HCT116 (cell line): Measurements from ENCODE around the gene FKBP10. TPM values are rescaled to one million over a fixed set of nuclear protein-coding genes. Genes with fewer than 3 reads are reported as not detected.
A peak's percentile ranks its signal among the peaks of the same experiment; 100 is the strongest.

Experiments used
- ATAC-seq: fragments of 200-7000 bp; cut with Tn5 transposase; 2 replicates; pipeline ENCODE4 v1.9.1; 2020; ENCODE audit warnings: mild to moderate bottlenecking, moderate library complexity
- BruUV-seq: library from RNA; stranded (reverse); fragments of 400-500 nt; replicated peaks from 2 replicates; lab custom pipeline; 2021; lab: Mats Ljungman, UMichigan
- CTCF ChIA-PET: fragments of 300-600 bp; sonication (Branson Sonifier 250); formaldehyde crosslinking; loops from one replicate; lab custom pipeline; 2021; ENCODE audit warnings: antibody characterized with exemption; lab: Charles Lee
- POLR2A ChIA-PET: fragments of 300-600, 350-600 bp; sonication (Branson Sonifier 250); formaldehyde crosslinking; loops from one replicate; lab custom pipeline; 2021; ENCODE audit warnings: antibody characterized with exemption; lab: Charles Lee
- RAD21 ChIA-PET, 2 experiments: fragments of 300-600 bp; sonication (Branson Sonifier 250); formaldehyde crosslinking; loops; one replicate each; lab custom pipeline; 2023; ENCODE audit warnings: low total read pairs in 2 of 2; ENCODE audit not compliant: uncharacterized antibody in 2 of 2, unreplicated experiment in 2 of 2, low non-redundant PET in 1 of 2; lab: Charles Lee
- DNase-seq: peaks from one replicate; pipeline ENCODE4 v3.0.0-alpha.2; 2010; ENCODE audit warnings: low read depth, low spot score
- H2AFZ ChIP-seq: fragments of 200-600 bp; shearing (Covaris generic), sonication (generic); 2 replicates; pipeline ENCODE4 v1.6.1; 2017; ENCODE audit warnings: low read depth, mixed run types, mixed read lengths, antibody characterized with exemption, low read length; ENCODE audit not compliant: poor library complexity, severe bottlenecking
- H3K27ac ChIP-seq: 2 replicates; pipeline ENCODE4 v1.5.1; 2012; ENCODE audit warnings: low read depth, low read length
- H3K27me3 ChIP-seq: fragments of 200-600 bp; sonication (generic); 2 replicates; pipeline ENCODE4 v1.6.1; 2016; ENCODE audit warnings: mixed run types, low read length, mixed read lengths; ENCODE audit not compliant: insufficient read depth
- H3K36me3 ChIP-seq, 2 experiments: fragments of 200-500 bp in 1 of 2; fragments of 200-600 bp in 1 of 2; sonication (Bioruptor generic) in 1 of 2; sonication (generic) in 1 of 2; 2 replicates each; pipeline versions ENCODE4 v1.5.1 to v1.6.1; 2014 to 2016; ENCODE audit warnings: low read length in 2 of 2, inconsistent platforms in 1 of 2, mixed read lengths in 1 of 2, mixed run types in 1 of 2; ENCODE audit not compliant: insufficient read depth in 2 of 2, control insufficient read depth in 1 of 2
- H3K4me1 ChIP-seq, 2 experiments: fragments of 200-600 bp in 1 of 2; sonication (generic) in 1 of 2; 2 replicates each; pipeline versions ENCODE4 v1.5.1 to v1.6.1; 2012 to 2017; ENCODE audit warnings: low read length in 2 of 2, inconsistent platforms in 1 of 2, mild to moderate bottlenecking in 1 of 2, mixed read lengths in 1 of 2, mixed run types in 1 of 2, moderate library complexity in 1 of 2; ENCODE audit not compliant: insufficient read depth in 2 of 2, control insufficient read depth in 1 of 2
- H3K4me2 ChIP-seq: fragments of 200-600 bp; sonication (generic); 2 replicates; pipeline ENCODE4 v1.6.1; 2017; ENCODE audit warnings: mixed run types, low read length, mixed read lengths
- H3K4me3 ChIP-seq, 2 experiments: fragments of 200-600 bp in 1 of 2; sonication (generic) in 1 of 2; replicated peaks in 1 of 2; 2 replicates each; pipeline ENCODE4 v1.5.1; 2011 to 2016; ENCODE audit warnings: low read length in 2 of 2, control low read depth in 1 of 2, low read depth in 1 of 2, mild to moderate bottlenecking in 1 of 2, mixed read lengths in 1 of 2, mixed run types in 1 of 2
- H3K79me2 ChIP-seq: fragments of 200-600 bp; sonication (generic); 2 replicates; pipeline ENCODE4 v1.6.1; 2017; ENCODE audit warnings: mild to moderate bottlenecking, mixed run types, low read length, moderate library complexity, mixed read lengths; ENCODE audit not compliant: insufficient read depth
- H3K9ac ChIP-seq: fragments of 200-600 bp; sonication (generic); 2 replicates; pipeline ENCODE4 v1.6.1; 2016; ENCODE audit warnings: low read length, mixed read lengths
- H3K9me2 ChIP-seq: fragments of 200-600 bp; sonication (generic), shearing (Covaris generic); 2 replicates; pipeline ENCODE4 v1.6.1; 2017; ENCODE audit warnings: mixed run types, mild to moderate bottlenecking, moderate library complexity; ENCODE audit not compliant: insufficient read depth
- H3K9me3 ChIP-seq, 2 experiments: fragments of 200-500 bp in 1 of 2; fragments of 200-600 bp in 1 of 2; sonication (Bioruptor generic) in 1 of 2; sonication (generic) in 1 of 2; 2 replicates each; pipeline ENCODE4 v1.6.1; 2014 to 2017; ENCODE audit warnings: low read length in 2 of 2, mixed read lengths in 2 of 2, inconsistent platforms in 1 of 2, low read depth in 1 of 2, mild to moderate bottlenecking in 1 of 2, mixed run types in 1 of 2, moderate library complexity in 1 of 2; ENCODE audit not compliant: control insufficient read depth in 1 of 2, insufficient read depth in 1 of 2
- H4K20me1 ChIP-seq: fragments of 200-600 bp; sonication (generic), shearing (Covaris generic); 2 replicates; pipeline ENCODE4 v1.6.1; 2017; ENCODE audit warnings: mixed run types, mild to moderate bottlenecking, moderate library complexity; ENCODE audit not compliant: insufficient read depth
- ATF3 ChIP-seq: IDR thresholded peaks from 2 replicates; pipeline ENCODE4 v1.6.1; 2012
- CBX3 ChIP-seq: IDR thresholded peaks from 2 replicates; pipeline ENCODE4 v1.6.1; 2012; ENCODE audit warnings: low read depth
- CEBPB ChIP-seq: IDR thresholded peaks from 2 replicates; pipeline ENCODE4 v1.6.1; 2012; ENCODE audit warnings: low read depth
- CTCF ChIP-seq, 3 experiments: fragments of 200-600 bp in 1 of 3; sonication (generic) in 1 of 3; IDR thresholded peaks in 2 of 3; conservative IDR thresholded peaks in 1 of 3; 2 replicates each; pipeline ENCODE4 v1.5.1; 2012 to 2017; ENCODE audit warnings: low read depth in 2 of 3, low read length in 2 of 3, antibody characterized with exemption in 1 of 3, borderline replicate concordance in 1 of 3, control low read depth in 1 of 3, mild to moderate bottlenecking in 1 of 3, mixed read lengths in 1 of 3, mixed run types in 1 of 3, moderate library complexity in 1 of 3; ENCODE audit not compliant: insufficient read depth in 1 of 3
- EGR1 ChIP-seq: IDR thresholded peaks from 2 replicates; pipeline ENCODE4 v1.6.1; 2012; ENCODE audit warnings: low read depth
- JUND ChIP-seq: IDR thresholded peaks from 2 replicates; pipeline ENCODE4 v1.6.1; 2012
- POLR2AphosphoS5 ChIP-seq: IDR thresholded peaks from 2 replicates; pipeline ENCODE4 v1.6.1; 2011; ENCODE audit warnings: mild to moderate bottlenecking, low read depth, low read length, moderate library complexity
- YY1 ChIP-seq: IDR thresholded peaks from 2 replicates; pipeline ENCODE4 v1.6.1; 2011; ENCODE audit warnings: low read length, low read depth, moderate library complexity, mild to moderate bottlenecking; ENCODE audit not compliant: insufficient replicate concordance; ENCODE audit errors: extremely low read depth
- intact Hi-C: fragments of 100-400 bp; cut with micrococcal nuclease; formaldehyde crosslinking; loops from 2 replicates; pipeline ENCODE4 v1.10.0; 2022
- total RNA-seq: library from RNA; stranded (reverse); gene quantifications from one replicate; pipeline ENCODE4 v1.2.1, GENCODE V29; 2021; ENCODE audit not compliant: unreplicated experiment

The FKBP10 gene
- total RNA-seq, 1 experiment from 2014 or later, result 78.5 TPM

GRCh38 chr17:41822216-41823140 lies 9.7 kb downstream of the FKBP10 start:
- CTCF ChIA-PET, result no interaction called here
- TSS peak; percentile 55 for BruUV-seq
- Histone ChIP-seq H3K9me3 (no peaks in the 10 kb centered on the region), H3K9ac (no peak overlapping the region), H2AFZ (no peak overlapping the region), H3K36me3 (peaks cover 2 to 6% of the 10 kb centered on the region in 2 experiments; a peak in 3 of 4 replicates), H4K20me1 (no peaks in the 10 kb centered on the region), H3K27me3 (no peaks in the 10 kb centered on the region), H3K27ac (no peak overlapping the region), H3K9me2 (no peaks in the 10 kb centered on the region), H3K79me2 (no peaks in the 10 kb centered on the region), H3K4me2 (no peak overlapping the region), H3K4me1 (no peaks in the 10 kb centered on the region), H3K4me3 (no peak overlapping the region)
- RAD21 ChIA-PET, result no interaction called here
- no peak; the same call in 1 of the 2 replicates for ATAC-seq
- POLR2A ChIA-PET, result interaction anchor here (1.1 kb wide), 1 partner anchor 20 kb away, joined by 3 read pairs; no protein-coding TSS in a partner anchor
- intact Hi-C loops, result no loop called here
- no peak for DNase-seq
- TF ChIP-seq POLR2AphosphoS5 (0 out of 2 replicates have a peak, but pooled peaks have one; percentile 14), ATF3 (no peak)

- no peak overlapping the region for H3K9ac ChIP-seq
- no peak overlapping the region for H3K27ac ChIP-seq
- no peaks in the 10 kb centered on the region for H3K4me1 ChIP-seq
- DNase-seq (no peak), ATAC-seq (peak; percentile 8; the same call in 1 of the 2 replicates)
- no peaks in the 10 kb centered on the region for H3K9me2 ChIP-seq
- intact Hi-C loops, result no loop called here
- H3K27me3 ChIP-seq, result no peaks in the 10 kb centered on the region
- POLR2A ChIA-PET, result no interaction called here
- no peak for TF ChIP-seq CEBPB
- TF ChIP-seq CTCF (IDR thresholded peaks at IDR 0.05 in 2 of 3, conservative IDR thresholded peaks at IDR 0.05 in 1 of 3; ENCODE audit: borderline replicate concordance in 1 of 3, insufficient read depth in 1 of 3, low read depth in 2 of 3, low read length in 2 of 3), result no peak
- no peak for TF ChIP-seq EGR1
- no peak for TF ChIP-seq YY1
- TF ChIP-seq CBX3, result no peak
- no peak for TF ChIP-seq JUND
- no peak overlapping the region for H2AFZ ChIP-seq
- no TSS peak for BruUV-seq
- H3K9me3 ChIP-seq, result no peaks in the 10 kb centered on the region
- no peak overlapping the region for H3K4me3 ChIP-seq
- CTCF ChIA-PET, result no interaction called here
- no peaks in the 10 kb centered on the region for H3K79me2 ChIP-seq
- peaks cover 6 to 9% of the 10 kb centered on the region in 2 experiments; a peak in 2 of 4 replicates for H3K36me3 ChIP-seq
- H3K4me2 ChIP-seq, result no peak overlapping the region
- RAD21 ChIA-PET, result no interaction called here
- H4K20me1 ChIP-seq, result no peaks in the 10 kb centered on the region
Measured at GRCh38 chr17:41823141-41823524, 10.3 kb downstream of the FKBP10 start.
